Measurements from ENCODE around the gene NR1H4.

NR1H4 gene

GRCh38 chr12:100473050-100473715 is 483 bp upstream of the NR1H4 start:
- Histone ChIP-seq H3K18ac (ENCODE audit: low read depth in 1 of 2, low read length in 2 of 2) (no peak overlapping the region), H3K36me3 (ENCODE audit: control insufficient read depth in 1 of 2, insufficient read depth in 2 of 2, low read depth in 1 of 2, low read length in 2 of 2) (no peaks in the 10 kb centered on the region), H3K14ac (ENCODE audit: low read length in 2 of 2) (no peak overlapping the region), H4K8ac (ENCODE audit: low read length) (no peak overlapping the region), H4K91ac (ENCODE audit: low read length) (no peak overlapping the region), H3K27ac (ENCODE audit: low read length, poor library complexity, severe bottlenecking) (no peak overlapping the region), H3K4me1 (ENCODE audit: control insufficient read depth, insufficient read depth, low read depth, low read length) (no peaks in the 10 kb centered on the region), H3K9me3 (ENCODE audit: control insufficient read depth, low read length) (no peaks in the 10 kb centered on the region), H2BK12ac (ENCODE audit: low read length in 2 of 2) (no peak overlapping the region), H3K23ac (ENCODE audit: low read length in 2 of 2) (no peak overlapping the region), H3K4ac (ENCODE audit: low read depth in 1 of 2, low read length in 2 of 2) (no peak overlapping the region), H3K9ac (ENCODE audit: low read length) (no peak overlapping the region), H2BK15ac (ENCODE audit: low read depth, poor library complexity, severe bottlenecking) (no peak overlapping the region), H2AK5ac (ENCODE audit: low read length, severe bottlenecking) (no peak overlapping the region), H3K4me2 (ENCODE audit: low read length, poor library complexity, severe bottlenecking) (no peak overlapping the region), H3K79me1 (replicated peaks; ENCODE audit: low read length, poor library complexity, severe bottlenecking) (no peaks in the 10 kb centered on the region), H2BK5ac (ENCODE audit: low read depth, low read length, poor library complexity, severe bottlenecking) (no peak overlapping the region), H2AFZ (ENCODE audit: low read depth, low read length) (no peak overlapping the region), H3K27me3 (ENCODE audit: control insufficient read depth in 1 of 2, insufficient read depth in 1 of 2, low read length in 2 of 2) (peaks cover 0 to 3% of the 10 kb centered on the region in 2 experiments), H2BK120ac (ENCODE audit: low read depth, low read length) (no peak overlapping the region), H3K4me3 (ENCODE audit: insufficient read depth in 1 of 2, low read depth in 1 of 2, low read length in 2 of 2) (no peak overlapping the region)
- peak; percentile 8 for DNase-seq
- WGBS = 57% methylated on average over 3 of the region's 3 CpGs

- Histone ChIP-seq H3K4me3 (ENCODE audit: insufficient read depth in 1 of 2, low read depth in 1 of 2, low read length in 2 of 2) (no peak overlapping the region), H4K91ac (ENCODE audit: low read length) (no peak overlapping the region), H3K23ac (ENCODE audit: low read length in 2 of 2) (no peak overlapping the region), H3K79me1 (replicated peaks; ENCODE audit: low read length, poor library complexity, severe bottlenecking) (no peaks in the 10 kb centered on the region), H2BK5ac (ENCODE audit: low read depth, low read length, poor library complexity, severe bottlenecking) (no peak overlapping the region), H3K4me1 (ENCODE audit: control insufficient read depth, insufficient read depth, low read depth, low read length) (no peaks in the 10 kb centered on the region), H2BK120ac (ENCODE audit: low read depth, low read length) (no peak overlapping the region), H3K14ac (ENCODE audit: low read length in 2 of 2) (no peak overlapping the region), H3K9me3 (ENCODE audit: control insufficient read depth, low read length) (no peaks in the 10 kb centered on the region), H3K27ac (ENCODE audit: low read length, poor library complexity, severe bottlenecking) (no peak overlapping the region), H2AFZ (ENCODE audit: low read depth, low read length) (no peak overlapping the region), H3K27me3 (ENCODE audit: control insufficient read depth in 1 of 2, insufficient read depth in 1 of 2, low read length in 2 of 2) (peaks cover 0 to 4% of the 10 kb centered on the region in 2 experiments), H3K36me3 (ENCODE audit: control insufficient read depth in 1 of 2, insufficient read depth in 2 of 2, low read depth in 1 of 2, low read length in 2 of 2) (no peaks in the 10 kb centered on the region), H2AK5ac (ENCODE audit: low read length, severe bottlenecking) (no peak overlapping the region), H2BK12ac (ENCODE audit: low read length in 2 of 2) (no peak overlapping the region), H4K8ac (ENCODE audit: low read length) (no peak overlapping the region), H3K4ac (ENCODE audit: low read depth in 1 of 2, low read length in 2 of 2) (no peak overlapping the region), H2BK15ac (ENCODE audit: low read depth, poor library complexity, severe bottlenecking) (no peak overlapping the region), H3K18ac (ENCODE audit: low read depth in 1 of 2, low read length in 2 of 2) (no peak overlapping the region), H3K9ac (ENCODE audit: low read length) (no peak overlapping the region), H3K4me2 (ENCODE audit: low read length, poor library complexity, severe bottlenecking) (no peak overlapping the region)
- no CpG with 5 or more reads among the region's 1 CpG for WGBS
- DNase-seq = no peak
These were observed 951 bp downstream of the NR1H4 start for GRCh38 chr12:100474617-100475016.

GRCh38 chr12:100476013-100476751 is 2.5 kb downstream of the NR1H4 start:
- no peak overlapping the region for H3K4me3 ChIP-seq (ENCODE audit: insufficient read depth in 1 of 2, low read depth in 1 of 2, low read length in 2 of 2)
- H2BK12ac ChIP-seq (ENCODE audit: low read length in 2 of 2) = no peak overlapping the region
- no peak for DNase-seq
- H3K9me3 ChIP-seq (ENCODE audit: control insufficient read depth, low read length) = no peaks in the 10 kb centered on the region
- H2AFZ ChIP-seq (ENCODE audit: low read depth, low read length) = no peak overlapping the region
- H3K27ac ChIP-seq (ENCODE audit: low read length, poor library complexity, severe bottlenecking) = no peak overlapping the region
- no peak overlapping the region for H3K18ac ChIP-seq (ENCODE audit: low read depth in 1 of 2, low read length in 2 of 2)
- no peak overlapping the region for H4K91ac ChIP-seq (ENCODE audit: low read length)
- no peak overlapping the region for H2BK120ac ChIP-seq (ENCODE audit: low read depth, low read length)
- H3K9ac ChIP-seq (ENCODE audit: low read length) = no peak overlapping the region
- H3K4ac ChIP-seq (ENCODE audit: low read depth in 1 of 2, low read length in 2 of 2) = no peak overlapping the region
- no peak overlapping the region for H2AK5ac ChIP-seq (ENCODE audit: low read length, severe bottlenecking)
- no peaks in the 10 kb centered on the region for H3K36me3 ChIP-seq (ENCODE audit: control insufficient read depth in 1 of 2, insufficient read depth in 2 of 2, low read depth in 1 of 2, low read length in 2 of 2)
- H3K4me2 ChIP-seq (ENCODE audit: low read length, poor library complexity, severe bottlenecking) = no peak overlapping the region
- H3K14ac ChIP-seq (ENCODE audit: low read length in 2 of 2) = no peak overlapping the region
- H3K4me1 ChIP-seq (ENCODE audit: control insufficient read depth, insufficient read depth, low read depth, low read length) = no peaks in the 10 kb centered on the region
- H3K79me1 ChIP-seq (replicated peaks; ENCODE audit: low read length, poor library complexity, severe bottlenecking) = no peaks in the 10 kb centered on the region
- peaks cover 0 to 8% of the 10 kb centered on the region in 2 experiments for H3K27me3 ChIP-seq (ENCODE audit: control insufficient read depth in 1 of 2, insufficient read depth in 1 of 2, low read length in 2 of 2)
- no peak overlapping the region for H2BK5ac ChIP-seq (ENCODE audit: low read depth, low read length, poor library complexity, severe bottlenecking)
- 84% methylated on average over 14 of the region's 14 CpGs for WGBS
- H2BK15ac ChIP-seq (ENCODE audit: low read depth, poor library complexity, severe bottlenecking) = no peak overlapping the region
- no peak overlapping the region for H3K23ac ChIP-seq (ENCODE audit: low read length in 2 of 2)
- H4K8ac ChIP-seq (ENCODE audit: low read length) = no peak overlapping the region

- no peak overlapping the region for H2BK120ac ChIP-seq (ENCODE audit: low read depth, low read length)
- no peak overlapping the region for H2AFZ ChIP-seq (ENCODE audit: low read depth, low read length)
- no peak overlapping the region for H3K4me2 ChIP-seq (ENCODE audit: low read length, poor library complexity, severe bottlenecking)
- H4K8ac ChIP-seq (ENCODE audit: low read length) = no peak overlapping the region
- no peak overlapping the region for H2BK5ac ChIP-seq (ENCODE audit: low read depth, low read length, poor library complexity, severe bottlenecking)
- H2BK15ac ChIP-seq (ENCODE audit: low read depth, poor library complexity, severe bottlenecking) = no peak overlapping the region
- WGBS = 83% methylated on average over 5 of the region's 5 CpGs
- DNase-seq = no peak
- no peaks in the 10 kb centered on the region for H3K79me1 ChIP-seq (replicated peaks; ENCODE audit: low read length, poor library complexity, severe bottlenecking)
- no peaks in the 10 kb centered on the region for H3K9me3 ChIP-seq (ENCODE audit: control insufficient read depth, low read length)
- no peak overlapping the region for H3K18ac ChIP-seq (ENCODE audit: low read depth in 1 of 2, low read length in 2 of 2)
- H3K9ac ChIP-seq (ENCODE audit: low read length) = no peak overlapping the region
- no peak overlapping the region for H2BK12ac ChIP-seq (ENCODE audit: low read length in 2 of 2)
- no peaks in the 10 kb centered on the region for H3K4me1 ChIP-seq (ENCODE audit: control insufficient read depth, insufficient read depth, low read depth, low read length)
- no peak overlapping the region for H3K4ac ChIP-seq (ENCODE audit: low read depth in 1 of 2, low read length in 2 of 2)
- no peak overlapping the region for H3K4me3 ChIP-seq (ENCODE audit: insufficient read depth in 1 of 2, low read depth in 1 of 2, low read length in 2 of 2)
- no peak overlapping the region for H2AK5ac ChIP-seq (ENCODE audit: low read length, severe bottlenecking)
- H3K23ac ChIP-seq (ENCODE audit: low read length in 2 of 2) = no peak overlapping the region
- H3K14ac ChIP-seq (ENCODE audit: low read length in 2 of 2) = no peak overlapping the region
- H3K27ac ChIP-seq (ENCODE audit: low read length, poor library complexity, severe bottlenecking) = no peak overlapping the region
- peaks cover 0 to 8% of the 10 kb centered on the region in 2 experiments for H3K27me3 ChIP-seq (ENCODE audit: control insufficient read depth in 1 of 2, insufficient read depth in 1 of 2, low read length in 2 of 2)
- H4K91ac ChIP-seq (ENCODE audit: low read length) = no peak overlapping the region
- no peaks in the 10 kb centered on the region for H3K36me3 ChIP-seq (ENCODE audit: control insufficient read depth in 1 of 2, insufficient read depth in 2 of 2, low read depth in 1 of 2, low read length in 2 of 2)
These were observed 7.4 kb downstream of the NR1H4 start for GRCh38 chr12:100481021-100481420.

Data from mesenchymal stem cell (in vitro differentiated cells and primary cell).